ENCODE data around the gene CBL. TPM values are rescaled to one million over a fixed set of nuclear protein-coding genes. Genes with fewer than 3 reads are reported as not detected.

CBL gene
- polyA plus RNA-seq, 1 of the 3 experiments (the other 2 are of a cell fraction): 9.5 TPM

DNA sequence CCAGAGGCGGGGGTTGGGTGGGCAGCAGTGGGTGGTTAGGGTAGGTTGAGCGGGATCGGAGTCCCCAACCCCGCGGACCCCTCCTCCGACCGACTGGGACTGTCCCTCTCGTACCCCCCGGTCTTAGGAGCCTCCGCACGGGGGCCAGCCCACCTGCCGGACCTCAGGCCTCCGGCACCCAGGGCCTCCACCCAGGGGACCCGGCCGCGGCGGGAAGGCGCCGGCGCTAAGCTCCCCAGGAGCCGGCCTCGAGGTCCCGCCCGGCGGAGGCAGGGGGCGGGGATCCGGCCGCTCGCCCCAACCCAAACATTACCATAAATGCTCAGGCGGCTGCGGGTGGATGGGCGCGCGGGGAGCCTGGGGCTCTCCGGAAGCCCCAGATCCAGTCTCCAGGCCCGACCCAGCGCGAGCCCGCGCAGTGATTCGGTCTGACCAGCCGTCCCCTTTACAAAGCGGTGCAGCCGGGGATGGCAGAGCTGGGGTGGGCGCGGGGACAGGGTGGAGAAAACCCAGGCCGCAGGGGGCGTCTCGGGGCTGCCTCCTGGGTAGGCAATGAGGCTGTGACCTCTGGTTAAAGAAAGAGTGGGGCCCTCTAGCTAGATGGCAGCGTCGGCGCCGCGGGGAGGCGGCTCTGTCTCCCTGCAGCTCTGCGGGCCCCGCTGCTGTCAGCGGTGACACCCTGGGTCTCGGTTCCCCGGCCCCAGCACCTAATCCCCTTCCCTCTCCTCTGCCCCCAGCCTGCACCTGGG, 114.8 kb downstream of the CBL start:
- 90% methylated on average over 21 of the region's 60 CpGs for WGBS (ENCODE audit: low lambda C conversion rate)
- no peaks in the 10 kb centered on the region for H4K20me1 ChIP-seq (ENCODE audit: insufficient read depth)
- no peaks in the 10 kb centered on the region for H3K27me3 ChIP-seq (ENCODE audit: insufficient read depth)
- H3F3A ChIP-seq (replicated peaks; ENCODE audit: insufficient read depth): peaks cover 4% of the 10 kb centered on the region
- ChIA-PET CTCF (interaction anchor here (0.6 to 8.9 kb wide), 11 partner anchors 13 to 186 kb away, joined by 3 to 106 read pairs (median 4); partner anchors contain the start of genes C1QTNF5, CBL and RNF26), POLR2A (no interaction called here)
- H3K4me1 ChIP-seq (ENCODE audit: control insufficient read depth in 1 of 2, insufficient read depth in 2 of 2, low read depth in 1 of 2, low read length in 1 of 2): peaks cover 5 to 27% of the 10 kb centered on the region in 2 experiments; a peak in 2 of 4 replicates
- no peak overlapping the region for H3K4me2 ChIP-seq
- DNase-seq: no peak
- no peaks in the 10 kb centered on the region for H3K36me3 ChIP-seq (replicated peaks in 1 of 2; ENCODE audit: control insufficient read depth in 1 of 2, insufficient read depth in 2 of 2, low read length in 1 of 2)
- TF ChIP-seq GABPA (IDR thresholded peaks at IDR 0.05; ENCODE audit: low read depth) (no peak), TEAD4 (IDR thresholded peaks at IDR 0.05; ENCODE audit: borderline replicate concordance, insufficient read depth) (no peak), MXI1 (IDR thresholded peaks at IDR 0.05; ENCODE audit: low read depth, low read length) (no peak), PBX3 (IDR thresholded peaks at IDR 0.05) (no peak), POLR2AphosphoS5 (IDR thresholded peaks at IDR 0.05; ENCODE audit: low read depth, low read length) (no peak), SIN3A (IDR thresholded peaks at IDR 0.05; ENCODE audit: borderline replicate concordance, low read depth, low read length) (no peak), NRF1 (IDR thresholded peaks at IDR 0.05; ENCODE audit: low read depth, low read length) (no peak), RAD21 (IDR thresholded peaks at IDR 0.05; ENCODE audit: low read length) (no peak), ELF1 (IDR thresholded peaks at IDR 0.05) (no peak), NFIC (IDR thresholded peaks at IDR 0.05; ENCODE audit: borderline replicate concordance) (no peak), CTCF (IDR thresholded peaks at IDR 0.05) (no peak), SMC3 (IDR thresholded peaks at IDR 0.05; ENCODE audit: low read depth, low read length) (no peak), TAF1 (IDR thresholded peaks at IDR 0.05; ENCODE audit: borderline replicate concordance, low read depth, low read length) (no peak), FOSL2 (IDR thresholded peaks at IDR 0.05; ENCODE audit: borderline replicate concordance, low read depth) (no peak), FOXM1 (IDR thresholded peaks at IDR 0.05; ENCODE audit: low read depth) (no peak)
- TF ChIP-seq, protein P1, sequence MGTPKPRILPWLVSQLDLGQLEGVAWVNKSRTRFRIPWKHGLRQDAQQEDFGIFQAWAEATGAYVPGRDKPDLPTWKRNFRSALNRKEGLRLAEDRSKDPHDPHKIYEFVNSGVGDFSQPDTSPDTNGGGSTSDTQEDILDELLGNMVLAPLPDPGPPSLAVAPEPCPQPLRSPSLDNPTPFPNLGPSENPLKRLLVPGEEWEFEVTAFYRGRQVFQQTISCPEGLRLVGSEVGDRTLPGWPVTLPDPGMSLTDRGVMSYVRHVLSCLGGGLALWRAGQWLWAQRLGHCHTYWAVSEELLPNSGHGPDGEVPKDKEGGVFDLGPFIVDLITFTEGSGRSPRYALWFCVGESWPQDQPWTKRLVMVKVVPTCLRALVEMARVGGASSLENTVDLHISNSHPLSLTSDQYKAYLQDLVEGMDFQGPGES (IDR thresholded peaks at IDR 0.05; ENCODE audit: low read depth, low read length): no peak
- TF ChIP-seq, protein P2, sequence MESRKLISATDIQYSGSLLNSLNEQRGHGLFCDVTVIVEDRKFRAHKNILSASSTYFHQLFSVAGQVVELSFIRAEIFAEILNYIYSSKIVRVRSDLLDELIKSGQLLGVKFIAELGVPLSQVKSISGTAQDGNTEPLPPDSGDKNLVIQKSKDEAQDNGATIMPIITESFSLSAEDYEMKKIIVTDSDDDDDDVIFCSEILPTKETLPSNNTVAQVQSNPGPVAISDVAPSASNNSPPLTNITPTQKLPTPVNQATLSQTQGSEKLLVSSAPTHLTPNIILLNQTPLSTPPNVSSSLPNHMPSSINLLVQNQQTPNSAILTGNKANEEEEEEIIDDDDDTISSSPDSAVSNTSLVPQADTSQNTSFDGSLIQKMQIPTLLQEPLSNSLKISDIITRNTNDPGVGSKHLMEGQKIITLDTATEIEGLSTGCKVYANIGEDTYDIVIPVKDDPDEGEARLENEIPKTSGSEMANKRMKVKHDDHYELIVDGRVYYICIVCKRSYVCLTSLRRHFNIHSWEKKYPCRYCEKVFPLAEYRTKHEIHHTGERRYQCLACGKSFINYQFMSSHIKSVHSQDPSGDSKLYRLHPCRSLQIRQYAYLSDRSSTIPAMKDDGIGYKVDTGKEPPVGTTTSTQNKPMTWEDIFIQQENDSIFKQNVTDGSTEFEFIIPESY (IDR thresholded peaks at IDR 0.05; ENCODE audit: borderline replicate concordance, low read depth): no peak
- no peak overlapping the region for H3K4me3 ChIP-seq (ENCODE audit: low read depth in 2 of 2, low read length in 1 of 2)
- no peaks in the 10 kb centered on the region for H3K9me3 ChIP-seq
- no peak overlapping the region for H2AFZ ChIP-seq (ENCODE audit: low read depth)
- H3K9me2 ChIP-seq: no peaks in the 10 kb centered on the region
- H3K27ac ChIP-seq (ENCODE audit: low read depth in 2 of 2, low read length in 1 of 2): no peak overlapping the region
- no peak overlapping the region for H3K9ac ChIP-seq
- H3K79me2 ChIP-seq (ENCODE audit: insufficient read depth): no peaks in the 10 kb centered on the region
